GM19455 (cell line): ENCODE data around the gene GAS7.

Experiments
- ATAC-seq: cut with Tn5 transposase; IDR thresholded peaks from one replicate; pipeline ENCODE4 v1.9.1; 2021; ENCODE audit not compliant: unreplicated experiment

The GAS7 gene

DNA sequence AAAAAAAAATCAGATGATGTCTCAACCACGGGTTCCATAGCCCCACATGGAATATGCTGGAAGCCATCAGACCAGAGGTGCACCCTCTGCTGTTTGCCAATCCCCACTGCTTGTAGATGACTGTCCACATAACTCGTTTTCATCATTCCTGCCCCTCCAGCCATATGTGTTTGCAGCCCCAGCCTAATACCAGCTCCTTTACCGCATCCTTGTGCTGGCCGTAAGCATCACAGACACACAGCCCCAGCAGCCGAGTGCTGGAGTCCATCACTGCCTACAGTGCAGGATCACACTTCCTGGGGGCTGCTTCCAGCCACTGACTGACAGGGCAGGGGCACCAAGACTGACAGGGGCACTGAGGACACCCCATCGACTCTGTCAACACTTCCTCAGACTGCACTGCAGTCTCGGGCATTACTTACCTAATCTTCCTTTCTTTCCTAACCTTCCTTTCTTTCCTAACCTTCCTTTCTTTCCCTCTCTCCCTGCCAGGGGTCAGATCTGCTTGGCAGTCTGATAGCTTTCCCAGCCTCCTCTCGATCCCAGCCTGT, 298.3 kb downstream of the GAS7 start:
- no peak for ATAC-seq

- no peak for ATAC-seq
Observed at GRCh38 chr17:9899280-9900043, 298.9 kb downstream of the GAS7 start.

GRCh38 chr17:9898812-9899211, 299.6 kb downstream of the GAS7 start:
- no peak for ATAC-seq

GRCh38 chr17:9897372-9897968, 300.9 kb downstream of the GAS7 start:
- ATAC-seq = no peak

- no peak for ATAC-seq
Observed at GRCh38 chr17:9895923-9896322, 302.5 kb downstream of the GAS7 start.

- ATAC-seq = no peak
Observed at GRCh38 chr17:9894231-9894630, 304.2 kb downstream of the GAS7 start.

GRCh38 chr17:9893411-9894012, 304.9 kb downstream of the GAS7 start:
- no peak for ATAC-seq

DNA sequence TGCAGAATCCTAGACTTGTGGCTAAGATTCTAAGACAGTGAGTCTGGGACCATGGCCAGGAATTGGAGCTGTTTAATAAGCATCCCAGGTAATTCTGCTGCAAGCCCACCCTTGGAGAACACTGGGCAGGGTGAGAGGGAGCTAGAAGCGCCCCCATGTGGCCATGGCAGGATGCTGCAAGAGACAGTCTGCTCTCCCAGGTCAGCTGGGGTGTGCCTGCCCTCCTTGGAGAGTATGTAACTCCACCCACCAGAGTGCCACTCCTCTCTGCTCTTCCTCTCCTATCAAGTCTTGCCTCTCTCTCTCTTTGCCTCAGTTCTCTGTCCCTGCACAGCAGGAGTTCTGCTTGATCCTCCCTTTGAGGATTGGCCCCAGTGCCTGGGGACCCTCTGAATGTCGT, 308.3 kb downstream of the GAS7 start:
- no peak for ATAC-seq

GRCh38 chr17:9887508-9887907, 310.9 kb downstream of the GAS7 start:
- ATAC-seq = no peak

- no peak for ATAC-seq
Observed at GRCh38 chr17:9886141-9886930, 312.1 kb downstream of the GAS7 start.

- no peak for ATAC-seq
Observed at GRCh38 chr17:9883451-9883850, 315.0 kb downstream of the GAS7 start.

DNA sequence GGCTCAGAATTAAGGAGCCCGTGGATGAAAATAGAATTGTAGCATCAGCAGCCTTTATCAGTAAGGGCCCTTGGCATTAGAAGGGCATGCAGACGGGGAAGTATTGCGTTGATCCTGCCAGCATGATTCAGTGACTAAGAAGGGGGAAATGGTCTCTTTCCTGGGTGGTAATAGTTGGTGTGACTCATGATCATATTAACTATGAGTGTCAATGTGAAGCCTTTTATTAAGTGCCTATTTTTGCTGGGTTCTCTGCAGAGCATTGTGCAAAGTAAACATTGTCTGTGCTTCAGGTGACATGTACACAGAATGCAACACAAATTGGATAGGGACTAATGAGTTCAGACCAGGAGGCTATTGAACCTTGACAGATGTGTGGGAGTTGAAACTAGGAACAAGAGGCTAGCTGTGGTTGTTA, 317.8 kb downstream of the GAS7 start:
- ATAC-seq = no peak

DNA sequence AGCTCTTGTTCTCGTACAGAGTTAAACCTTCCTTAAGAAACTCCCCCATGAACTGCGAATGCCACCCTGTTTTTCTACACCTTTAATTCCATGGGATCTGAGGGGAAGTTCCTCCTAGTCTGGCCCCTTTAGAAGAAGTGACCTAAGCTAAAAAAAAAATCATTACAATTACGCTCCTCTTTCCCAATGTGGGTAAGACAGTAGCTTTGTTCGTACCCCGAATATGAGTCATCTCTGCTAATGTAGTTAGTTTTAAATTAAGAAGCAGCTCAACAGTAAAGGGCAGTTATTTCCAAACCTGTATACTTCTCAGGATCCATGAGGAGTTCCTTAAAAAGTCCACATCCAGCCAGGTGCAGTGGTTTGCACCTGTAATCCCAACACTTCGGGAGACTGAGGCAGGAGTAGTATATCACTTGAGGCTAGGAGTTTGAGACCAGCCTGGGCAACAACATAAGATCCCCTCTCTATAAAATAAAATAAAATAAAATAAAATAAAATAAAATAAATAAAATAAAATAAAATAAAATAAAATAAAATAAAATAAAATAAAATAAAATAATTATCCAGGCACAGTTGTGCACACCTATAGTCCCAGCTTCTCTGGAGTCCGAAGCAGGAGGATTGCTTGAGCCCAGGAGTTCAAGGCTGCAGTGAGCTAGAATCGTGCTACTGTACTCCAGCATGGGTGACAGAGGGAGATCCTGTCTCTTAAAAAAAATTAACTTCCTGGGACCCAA, 319.4 kb downstream of the GAS7 start:
- no peak for ATAC-seq

GRCh38 chr17:9878356-9878755, 320.1 kb downstream of the GAS7 start:
- ATAC-seq = no peak

- no peak for ATAC-seq
Observed at GRCh38 chr17:9875441-9875840, 323.0 kb downstream of the GAS7 start.

DNA sequence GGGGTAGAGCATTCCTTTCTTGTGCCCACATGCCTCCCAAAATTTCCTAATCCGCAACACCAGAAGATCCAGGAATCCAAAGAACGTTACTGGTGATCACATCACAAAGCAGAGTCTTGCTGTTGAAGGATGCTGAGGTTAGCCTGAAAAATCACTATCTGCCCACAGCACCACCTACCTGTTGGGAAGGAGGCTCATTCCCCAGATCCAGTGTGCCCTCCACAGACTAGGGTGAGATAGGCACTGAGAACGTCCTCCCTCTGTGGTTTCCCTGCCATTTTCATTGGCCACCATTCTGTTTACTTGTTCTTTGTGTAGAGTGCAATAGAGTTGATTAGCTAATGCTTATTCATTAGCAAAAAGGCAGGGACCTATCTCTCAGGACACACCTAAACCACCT, 323.7 kb downstream of the GAS7 start:
- no peak for ATAC-seq

GRCh38 chr17:9872852-9873251, 325.6 kb downstream of the GAS7 start:
- ATAC-seq = no peak

DNA sequence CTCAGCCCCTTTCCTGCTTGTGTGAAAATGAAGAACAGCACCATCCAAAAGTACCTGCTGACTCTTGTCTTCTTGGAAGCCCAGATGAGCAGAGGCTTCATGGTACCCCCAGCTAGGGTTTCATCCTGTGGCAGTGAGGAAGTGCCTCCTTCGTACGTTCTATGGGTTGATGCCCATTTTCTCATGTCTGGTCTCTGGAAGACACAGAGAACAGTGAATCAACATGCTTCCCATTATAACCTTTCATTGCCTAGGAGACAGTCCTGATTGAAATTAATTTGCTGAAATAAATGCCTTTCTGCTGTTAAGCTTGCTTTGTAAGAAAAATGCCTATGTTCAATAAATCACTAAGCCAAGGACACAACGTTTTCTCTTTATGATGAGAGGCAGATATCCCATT, 329.9 kb downstream of the GAS7 start:
- ATAC-seq = no peak

DNA sequence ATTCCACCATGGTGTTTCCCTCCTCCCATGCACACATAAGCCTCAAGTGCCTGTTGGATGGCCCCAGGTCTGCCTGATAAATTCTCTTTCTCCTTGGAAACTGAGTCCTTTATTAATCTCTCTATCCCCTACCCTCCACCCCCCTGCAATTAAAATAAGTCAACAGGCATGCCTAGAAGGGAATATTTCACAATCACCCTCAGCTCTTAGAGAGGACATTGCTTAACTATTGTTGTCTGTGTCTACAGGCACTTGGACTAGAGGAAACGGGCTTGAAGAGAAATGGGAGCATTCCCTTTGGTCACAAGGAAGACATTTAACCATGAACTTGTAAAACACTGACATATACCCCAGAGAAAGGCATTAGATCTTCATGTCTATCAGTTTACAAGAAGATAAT, 332.8 kb downstream of the GAS7 start:
- no peak for ATAC-seq

DNA sequence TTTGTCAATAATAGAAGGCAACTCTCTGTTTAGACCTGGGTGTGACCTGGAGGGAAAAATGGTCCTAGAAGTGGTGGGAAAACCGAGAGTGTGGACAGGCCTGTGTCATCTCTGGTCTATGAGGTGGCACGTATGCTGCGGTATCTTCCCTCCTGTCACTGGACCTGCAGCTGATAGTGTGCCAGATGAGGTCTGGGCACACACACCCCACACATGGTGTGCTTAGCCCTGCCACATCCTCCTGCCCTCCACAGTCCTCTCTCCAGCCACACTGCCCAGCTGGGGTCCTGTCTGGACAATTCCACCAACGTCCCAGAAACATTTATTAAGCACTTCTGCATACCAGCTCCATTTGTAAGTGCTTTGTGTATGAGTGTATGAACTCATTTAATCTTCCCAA, 335.5 kb downstream of the GAS7 start:
- no peak for ATAC-seq

DNA sequence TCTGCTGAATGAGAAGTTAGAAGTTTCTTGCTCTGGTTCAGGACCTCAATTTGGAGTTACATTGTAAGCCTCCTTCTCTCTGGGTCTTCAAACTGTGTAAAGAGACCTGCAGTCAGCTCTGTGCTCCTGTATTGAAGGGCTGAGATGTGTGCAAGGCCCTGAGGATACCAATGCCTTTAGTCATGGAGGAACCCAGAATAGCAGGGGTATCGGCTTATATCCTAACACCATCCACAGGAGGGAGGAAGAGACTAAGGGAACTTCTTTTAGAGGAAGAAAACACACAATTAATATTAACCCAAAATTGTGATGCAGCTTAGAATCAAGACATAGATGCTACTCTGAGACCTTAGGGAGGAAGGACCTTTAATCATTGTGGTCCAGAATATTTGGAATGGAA, 336.2 kb downstream of the GAS7 start:
- ATAC-seq = no peak
